Right lobe of liver (tissue), 4 donors: ENCODE measurements around the gene RANBP3.

Source experiments
- POLR2A ChIP-seq: fragments of 450-650 bp; IDR thresholded peaks from one replicate; pipeline ENCODE4 v1.6.1; 2017; ENCODE audit warnings: antibody characterized with exemption, mild to moderate bottlenecking
- TF ChIP-seq, protein P1 (sequence below), 4 donors: fragments of 200-600 bp in 3 of 4; fragments of 450-650 bp in 1 of 4; IDR thresholded peaks; one replicate each; pipeline versions ENCODE4 v1.5.1 to v1.8.0; 2016 to 2022; ENCODE audit warnings: antibody characterized with exemption in 4 of 4, mild to moderate bottlenecking in 2 of 4
- donor health status: DM: no; HTN: no; CAD: no.
- donor health status: DM: no; HTN: no; CAD: no.
- donor health status: DM: no; HTN: yes; CAD: no.

DNA sequence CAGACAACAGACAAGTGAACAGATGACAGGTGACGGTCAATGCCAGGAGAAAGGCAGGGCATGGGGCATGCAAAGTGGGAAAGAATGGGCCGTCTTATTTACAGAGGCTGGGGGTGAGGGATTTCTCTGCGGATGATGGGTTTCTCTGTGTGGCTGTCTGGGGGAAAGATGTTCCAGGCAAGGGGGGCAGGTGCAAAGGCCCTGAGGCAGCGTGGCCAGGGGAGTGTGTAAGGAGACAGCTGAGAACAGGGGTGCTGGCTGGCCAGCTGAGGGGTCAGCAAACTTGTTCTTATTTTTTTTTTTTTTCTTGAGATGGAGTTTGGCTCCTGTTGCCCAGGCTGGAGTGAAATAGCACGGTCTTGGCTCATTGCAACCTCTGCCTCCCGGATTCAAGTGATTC, 21.8 kb upstream of the RANBP3 start:
- TF ChIP-seq, protein P1, sequence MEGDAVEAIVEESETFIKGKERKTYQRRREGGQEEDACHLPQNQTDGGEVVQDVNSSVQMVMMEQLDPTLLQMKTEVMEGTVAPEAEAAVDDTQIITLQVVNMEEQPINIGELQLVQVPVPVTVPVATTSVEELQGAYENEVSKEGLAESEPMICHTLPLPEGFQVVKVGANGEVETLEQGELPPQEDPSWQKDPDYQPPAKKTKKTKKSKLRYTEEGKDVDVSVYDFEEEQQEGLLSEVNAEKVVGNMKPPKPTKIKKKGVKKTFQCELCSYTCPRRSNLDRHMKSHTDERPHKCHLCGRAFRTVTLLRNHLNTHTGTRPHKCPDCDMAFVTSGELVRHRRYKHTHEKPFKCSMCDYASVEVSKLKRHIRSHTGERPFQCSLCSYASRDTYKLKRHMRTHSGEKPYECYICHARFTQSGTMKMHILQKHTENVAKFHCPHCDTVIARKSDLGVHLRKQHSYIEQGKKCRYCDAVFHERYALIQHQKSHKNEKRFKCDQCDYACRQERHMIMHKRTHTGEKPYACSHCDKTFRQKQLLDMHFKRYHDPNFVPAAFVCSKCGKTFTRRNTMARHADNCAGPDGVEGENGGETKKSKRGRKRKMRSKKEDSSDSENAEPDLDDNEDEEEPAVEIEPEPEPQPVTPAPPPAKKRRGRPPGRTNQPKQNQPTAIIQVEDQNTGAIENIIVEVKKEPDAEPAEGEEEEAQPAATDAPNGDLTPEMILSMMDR (IDR thresholded peaks at IDR 0.05) = no peak
- no peak for TF ChIP-seq POLR2A
